Esophagus squamous epithelium (tissue), 4 donors: ENCODE results near the gene CREB3L1.

Source experiments
- POLR2A ChIP-seq, 4 donors: fragments of 450-650 bp; IDR thresholded peaks; one replicate each; pipeline ENCODE4 v1.6.1; 2017; ENCODE audit warnings: antibody characterized with exemption in 4 of 4, mild to moderate bottlenecking in 4 of 4, moderate library complexity in 3 of 4
- TF ChIP-seq, protein P1 (sequence below), 6 experiments: fragments of 450-650 bp in 4 of 6; fragments of 200-600 bp in 2 of 6; sonication (generic) in 2 of 6; IDR thresholded peaks; one replicate each; pipeline ENCODE4 v1.5.1; 2016 to 2019; ENCODE audit warnings: antibody characterized with exemption in 6 of 6, mild to moderate bottlenecking in 4 of 6, moderate library complexity in 4 of 6

DNA sequence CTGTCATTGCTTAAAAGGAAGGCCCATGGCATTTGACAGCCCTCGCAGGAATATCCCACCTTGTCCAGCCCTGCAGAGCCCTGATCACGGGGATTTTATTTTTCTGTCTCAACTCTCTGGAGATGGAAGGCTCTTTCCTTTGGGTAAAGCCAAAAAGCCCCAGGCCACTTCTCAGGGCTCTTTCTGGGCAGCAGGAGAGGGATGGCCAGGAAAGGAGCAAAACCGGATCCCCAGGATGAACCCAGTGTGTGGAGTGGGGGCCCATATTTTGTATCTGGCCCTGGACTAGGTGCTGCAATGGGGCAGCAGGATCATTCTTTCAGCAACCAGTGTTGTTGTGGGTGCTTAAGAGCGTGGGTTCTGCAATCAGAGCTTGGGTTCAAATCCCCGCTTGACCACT lies 11.0 kb downstream of the CREB3L1 start:
- TF ChIP-seq, protein P1, sequence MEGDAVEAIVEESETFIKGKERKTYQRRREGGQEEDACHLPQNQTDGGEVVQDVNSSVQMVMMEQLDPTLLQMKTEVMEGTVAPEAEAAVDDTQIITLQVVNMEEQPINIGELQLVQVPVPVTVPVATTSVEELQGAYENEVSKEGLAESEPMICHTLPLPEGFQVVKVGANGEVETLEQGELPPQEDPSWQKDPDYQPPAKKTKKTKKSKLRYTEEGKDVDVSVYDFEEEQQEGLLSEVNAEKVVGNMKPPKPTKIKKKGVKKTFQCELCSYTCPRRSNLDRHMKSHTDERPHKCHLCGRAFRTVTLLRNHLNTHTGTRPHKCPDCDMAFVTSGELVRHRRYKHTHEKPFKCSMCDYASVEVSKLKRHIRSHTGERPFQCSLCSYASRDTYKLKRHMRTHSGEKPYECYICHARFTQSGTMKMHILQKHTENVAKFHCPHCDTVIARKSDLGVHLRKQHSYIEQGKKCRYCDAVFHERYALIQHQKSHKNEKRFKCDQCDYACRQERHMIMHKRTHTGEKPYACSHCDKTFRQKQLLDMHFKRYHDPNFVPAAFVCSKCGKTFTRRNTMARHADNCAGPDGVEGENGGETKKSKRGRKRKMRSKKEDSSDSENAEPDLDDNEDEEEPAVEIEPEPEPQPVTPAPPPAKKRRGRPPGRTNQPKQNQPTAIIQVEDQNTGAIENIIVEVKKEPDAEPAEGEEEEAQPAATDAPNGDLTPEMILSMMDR (IDR thresholded peaks at IDR 0.05), result no peak
- TF ChIP-seq POLR2A (IDR thresholded peaks at IDR 0.05), result no peak
